Smooth muscle cell (in vitro differentiated cells): ENCODE results near the gene TRAM2. TPM values are rescaled to one million over a fixed set of nuclear protein-coding genes. Genes with fewer than 3 reads are reported as not detected.

Source experiments
- DNase-seq: peaks from one replicate; lab custom pipeline; 2025; ENCODE audit not compliant: unreplicated experiment; lab: John Stamatoyannopoulos, UW
- H2AFZ ChIP-seq: fragments of 200-600 bp; sonication (generic); 2 replicates; pipeline ENCODE4 v1.6.0; 2016; ENCODE audit warnings: antibody characterized with exemption, low read depth, mild to moderate bottlenecking
- H3F3A ChIP-seq: fragments of 200-600 bp; sonication (generic); 2 replicates; pipeline ENCODE4 v1.6.0; 2017; ENCODE audit warnings: antibody characterized with exemption, low read depth
- H3K27ac ChIP-seq: fragments of 200-600 bp; sonication (generic); 2 replicates; pipeline ENCODE4 v1.5.1; 2016; ENCODE audit warnings: low read depth, mild to moderate bottlenecking
- H3K27me3 ChIP-seq: fragments of 200-600 bp; sonication (generic); 2 replicates; pipeline ENCODE4 v1.6.1; 2016; ENCODE audit warnings: low read depth, mild to moderate bottlenecking
- H3K36me3 ChIP-seq: fragments of 200-600 bp; sonication (generic); 2 replicates; pipeline ENCODE4 v1.5.1; 2016; ENCODE audit warnings: low read depth
- H3K4me1 ChIP-seq: fragments of 200-600 bp; sonication (generic); 2 replicates; pipeline ENCODE4 v1.5.1; 2016; ENCODE audit warnings: low read depth
- H3K4me2 ChIP-seq: fragments of 200-600 bp; sonication (generic); 2 replicates; pipeline ENCODE4 v1.6.0; 2016; ENCODE audit warnings: mild to moderate bottlenecking
- H3K4me3 ChIP-seq: fragments of 200-600 bp; sonication (generic); 2 replicates; pipeline ENCODE4 v1.5.1; 2016; ENCODE audit warnings: mild to moderate bottlenecking
- H3K79me2 ChIP-seq: fragments of 200-600 bp; sonication (generic); 2 replicates; pipeline ENCODE4 v1.6.0; 2016; ENCODE audit warnings: low read depth, mild to moderate bottlenecking
- H3K9ac ChIP-seq: fragments of 200-600 bp; sonication (generic); 2 replicates; pipeline ENCODE4 v1.6.0; 2016; ENCODE audit warnings: low read depth
- H3K9me3 ChIP-seq: fragments of 200-600 bp; sonication (generic); replicated peaks from 2 replicates; pipeline ENCODE4 v1.5.1; 2016; ENCODE audit warnings: low read depth
- H4K20me1 ChIP-seq: fragments of 200-600 bp; sonication (generic); 2 replicates; pipeline ENCODE4 v1.6.0; 2016; ENCODE audit warnings: low read depth
- WGBS: methylation state at CpG from one replicate; pipeline ENCODE4 v1.1.7; 2016; ENCODE audit warnings: low lambda C conversion rate; 5-methylcytosine and 5-hydroxymethylcytosine counted together
- polyA plus RNA-seq: library from polyadenylated mRNA; unstranded; fragments of >200 nt; fragmentation: Nextera tagmentation; extraction: Ambion mirVana; gene quantifications from 2 replicates; pipeline ENCODE4 v1.2.1, GENCODE V29; 2016
- total RNA-seq: library from RNA; depleted of rRNA; stranded (reverse); fragments of >200 nt; gene quantifications from 2 replicates; pipeline ENCODE4 v1.2.3, GENCODE V29; 2014
- TF ChIP-seq, protein P1 (sequence below): fragments of 200-600 bp; sonication (generic); IDR thresholded peaks from 2 replicates; pipeline ENCODE4 v1.5.1; 2017; ENCODE audit warnings: borderline replicate concordance, mild to moderate bottlenecking, antibody characterized with exemption; ENCODE audit not compliant: insufficient read depth, poor library complexity, severe bottlenecking

The TRAM2 gene
- total and polyA plus RNA-seq, 2 experiments from 2014 or later, result 18.2 to 35.6 TPM

DNA sequence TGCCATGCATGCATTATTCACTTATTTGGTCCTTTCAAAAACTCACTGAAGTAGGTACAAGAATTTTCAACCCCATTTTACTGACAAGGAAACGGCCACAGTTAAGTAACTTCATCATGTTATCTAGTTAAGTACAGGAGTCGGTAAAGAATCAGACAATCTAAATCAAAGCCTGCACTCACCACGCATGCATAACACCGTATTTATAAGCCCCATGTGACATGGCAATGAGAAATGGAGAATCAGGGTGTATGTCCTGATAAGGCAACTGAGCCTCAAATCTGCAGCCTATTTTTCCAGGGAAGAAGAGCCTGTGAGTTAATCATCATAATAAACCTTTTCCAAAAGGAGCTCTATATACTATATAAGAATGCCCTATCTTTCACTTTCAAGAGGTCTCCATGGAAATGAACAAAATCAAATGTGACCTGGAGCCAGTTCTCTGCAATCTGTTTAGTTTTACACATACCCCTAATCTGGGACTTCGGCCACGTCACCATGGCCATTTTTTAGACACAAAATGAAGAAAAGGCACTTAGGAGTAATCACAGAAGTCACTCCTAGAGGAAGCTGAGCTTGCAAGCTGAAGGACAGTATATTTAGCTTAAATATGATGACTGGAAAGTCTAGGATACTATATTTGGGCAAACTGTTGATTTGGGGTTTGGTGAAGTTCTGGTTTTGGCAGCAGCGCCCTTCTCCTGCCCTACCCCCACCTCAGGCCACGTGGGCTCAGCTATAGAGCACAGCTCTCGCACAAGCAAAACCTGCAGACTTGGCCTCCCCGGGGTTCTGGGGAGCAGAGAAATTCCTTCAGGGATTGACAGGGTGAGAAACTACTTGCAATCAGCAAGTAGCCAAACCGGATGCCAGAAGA is 19.2 kb downstream of the TRAM2 start:
- H3K27me3 ChIP-seq, result no peaks in the 10 kb centered on the region
- peaks cover 74% of the 10 kb centered on the region for H3K79me2 ChIP-seq
- no peak overlapping the region for H3K4me3 ChIP-seq
- DNase-seq, result no peak
- no peak overlapping the region for H2AFZ ChIP-seq
- peaks cover 61% of the 10 kb centered on the region for H4K20me1 ChIP-seq
- no peaks in the 10 kb centered on the region for H3K9me3 ChIP-seq
- peak overlapping the region; percentile 65 for H3K27ac ChIP-seq
- TF ChIP-seq, protein P1, sequence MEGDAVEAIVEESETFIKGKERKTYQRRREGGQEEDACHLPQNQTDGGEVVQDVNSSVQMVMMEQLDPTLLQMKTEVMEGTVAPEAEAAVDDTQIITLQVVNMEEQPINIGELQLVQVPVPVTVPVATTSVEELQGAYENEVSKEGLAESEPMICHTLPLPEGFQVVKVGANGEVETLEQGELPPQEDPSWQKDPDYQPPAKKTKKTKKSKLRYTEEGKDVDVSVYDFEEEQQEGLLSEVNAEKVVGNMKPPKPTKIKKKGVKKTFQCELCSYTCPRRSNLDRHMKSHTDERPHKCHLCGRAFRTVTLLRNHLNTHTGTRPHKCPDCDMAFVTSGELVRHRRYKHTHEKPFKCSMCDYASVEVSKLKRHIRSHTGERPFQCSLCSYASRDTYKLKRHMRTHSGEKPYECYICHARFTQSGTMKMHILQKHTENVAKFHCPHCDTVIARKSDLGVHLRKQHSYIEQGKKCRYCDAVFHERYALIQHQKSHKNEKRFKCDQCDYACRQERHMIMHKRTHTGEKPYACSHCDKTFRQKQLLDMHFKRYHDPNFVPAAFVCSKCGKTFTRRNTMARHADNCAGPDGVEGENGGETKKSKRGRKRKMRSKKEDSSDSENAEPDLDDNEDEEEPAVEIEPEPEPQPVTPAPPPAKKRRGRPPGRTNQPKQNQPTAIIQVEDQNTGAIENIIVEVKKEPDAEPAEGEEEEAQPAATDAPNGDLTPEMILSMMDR, result no peak
- no peak overlapping the region for H3K9ac ChIP-seq
- peak overlapping the region; percentile 55 for H3K4me2 ChIP-seq
- no peaks in the 10 kb centered on the region for H3K36me3 ChIP-seq
- 56% methylated on average over 11 of the region's 11 CpGs for WGBS
- H3K4me1 ChIP-seq, result peaks cover 14% of the 10 kb centered on the region
- H3F3A ChIP-seq, result peaks cover 8% of the 10 kb centered on the region

DNA sequence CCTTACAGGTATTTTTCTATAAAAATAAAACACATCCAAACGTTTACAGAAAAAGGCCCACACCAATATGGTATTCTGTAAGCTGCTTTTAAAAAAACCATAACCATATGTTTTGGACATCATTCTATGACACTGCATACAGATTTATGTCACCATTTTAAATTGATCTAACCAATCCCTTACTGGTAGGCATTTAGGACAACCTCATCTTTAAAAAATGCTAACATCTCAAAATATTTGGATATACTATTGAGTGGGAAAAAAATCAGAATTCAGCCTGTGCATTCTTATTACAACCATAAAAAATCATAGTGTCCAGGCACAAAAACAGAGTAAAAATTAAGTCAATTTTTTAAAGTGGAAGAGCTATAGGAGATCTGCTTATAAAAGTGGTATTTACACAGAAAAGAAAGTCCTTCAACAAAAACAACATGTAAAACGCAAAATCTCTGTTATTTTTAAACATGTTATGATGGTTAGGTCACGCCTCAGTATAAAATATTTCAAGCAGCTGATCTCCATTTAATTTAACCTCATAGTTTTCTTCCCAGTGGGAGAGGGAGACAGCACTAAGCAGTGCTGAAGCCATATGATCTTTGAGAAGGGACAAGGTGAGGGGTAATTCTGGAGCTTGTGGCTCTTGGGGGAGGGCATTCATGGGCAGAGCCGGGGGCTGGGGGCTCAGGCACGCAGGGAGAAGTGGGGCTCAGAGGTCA is 21.2 kb downstream of the TRAM2 start:
- no peaks in the 10 kb centered on the region for H3K27me3 ChIP-seq
- H3K4me1 ChIP-seq, result peaks cover 33% of the 10 kb centered on the region
- TF ChIP-seq, protein P1, result no peak
- no peak overlapping the region for H3K27ac ChIP-seq
- H3K4me3 ChIP-seq, result no peak overlapping the region
- H2AFZ ChIP-seq, result no peak overlapping the region
- H3K4me2 ChIP-seq, result no peak overlapping the region
- H3F3A ChIP-seq, result peaks cover 8% of the 10 kb centered on the region
- no peak for DNase-seq
- no peak overlapping the region for H3K9ac ChIP-seq
- H3K36me3 ChIP-seq, result no peaks in the 10 kb centered on the region
- H3K79me2 ChIP-seq, result peaks cover 70% of the 10 kb centered on the region
- H4K20me1 ChIP-seq, result peaks cover 68% of the 10 kb centered on the region
- WGBS, result 94% methylated on average over 5 of the region's 5 CpGs
- H3K9me3 ChIP-seq, result no peaks in the 10 kb centered on the region

DNA sequence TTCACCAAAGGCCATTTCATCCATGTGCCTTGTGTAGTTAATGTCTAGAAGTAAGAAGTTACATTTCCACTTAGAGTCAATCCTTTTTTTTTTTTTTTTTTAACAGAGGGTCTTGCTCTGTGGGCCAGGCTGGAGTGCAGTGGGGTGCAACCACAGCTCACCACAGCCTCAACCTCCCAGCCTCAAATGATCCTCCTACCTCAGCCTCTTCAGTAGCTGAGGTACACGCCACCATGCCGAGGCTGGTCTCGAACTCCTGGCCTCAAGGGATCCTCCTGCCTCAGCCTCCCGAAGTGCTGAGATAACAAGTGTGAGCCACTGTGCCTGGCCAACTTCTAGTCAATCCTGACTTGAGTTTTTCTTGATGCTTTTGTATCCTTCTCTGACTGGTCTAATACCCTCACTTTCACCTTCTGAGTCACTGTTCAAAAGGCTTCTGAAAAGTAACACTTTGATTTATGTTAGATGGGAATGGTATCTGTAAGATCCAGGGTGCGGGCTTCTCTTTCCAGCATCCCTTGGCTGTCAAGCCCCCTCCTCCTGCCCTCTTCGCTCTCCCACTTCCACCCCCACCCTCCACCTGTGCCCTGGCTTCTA is 22.1 kb downstream of the TRAM2 start:
- H3K27ac ChIP-seq, result no peak overlapping the region
- no peak overlapping the region for H2AFZ ChIP-seq
- H3K4me1 ChIP-seq, result peaks cover 33% of the 10 kb centered on the region
- TF ChIP-seq, protein P1, result no peak
- DNase-seq, result no peak
- peaks cover 70% of the 10 kb centered on the region for H3K79me2 ChIP-seq
- no peaks in the 10 kb centered on the region for H3K9me3 ChIP-seq
- H3K9ac ChIP-seq, result no peak overlapping the region
- no peaks in the 10 kb centered on the region for H3K36me3 ChIP-seq
- no peak overlapping the region for H3K4me2 ChIP-seq
- peaks cover 8% of the 10 kb centered on the region for H3F3A ChIP-seq
- 100% methylated on average over 5 of the region's 6 CpGs for WGBS
- H3K27me3 ChIP-seq, result no peaks in the 10 kb centered on the region
- no peak overlapping the region for H3K4me3 ChIP-seq
- peaks cover 69% of the 10 kb centered on the region for H4K20me1 ChIP-seq
